ENCODE results near the gene PVALEF.
A peak's percentile ranks its signal among the peaks of the same experiment; 100 is the strongest.
"Not testable (repeated sequence)": the region's sequence is repeated elsewhere in the genome, so short reads cannot be mapped to it uniquely, and the experiment has no call there.

The PVALEF gene

GRCh38 chr17:81218459-81218858, 53.2 kb downstream of the PVALEF start:
- DNase-seq (ENCODE audit: low read depth, low spot score) = no peak

- no peak for DNase-seq (ENCODE audit: low read depth, low spot score)
These were observed 53.7 kb downstream of the PVALEF start for GRCh38 chr17:81218991-81219390.

GRCh38 chr17:81219476-81220180, 54.3 kb downstream of the PVALEF start:
- DNase-seq (ENCODE audit: low read depth, low spot score) = no peak

- peak; percentile 45 for DNase-seq (ENCODE audit: low read depth, low spot score)
These were observed 56.1 kb downstream of the PVALEF start for GRCh38 chr17:81221371-81221841.

- peak; percentile 19 for DNase-seq (ENCODE audit: low read depth, low spot score)
These were observed 56.7 kb downstream of the PVALEF start for GRCh38 chr17:81221842-81222619.

GRCh38 chr17:81222620-81222905, 57.3 kb downstream of the PVALEF start:
- no peak for DNase-seq (ENCODE audit: low read depth, low spot score)

GRCh38 chr17:81222906-81223761, 57.8 kb downstream of the PVALEF start, which contains the start of gene CEP131:
Gene CEP131 (minus strand): TSS chr17:81222965. CDS start chr17:81220056, 2,909 bp downstream.
- peak; percentile 100 for DNase-seq (ENCODE audit: low read depth, low spot score)

- DNase-seq (ENCODE audit: low read depth, low spot score) = no peak
These were observed 58.4 kb downstream of the PVALEF start for GRCh38 chr17:81223762-81224130.

GRCh38 chr17:81227630-81228029, 62.3 kb downstream of the PVALEF start:
- not testable (repeated sequence) for DNase-seq (ENCODE audit: low read depth, low spot score)

GRCh38 chr17:81228420-81228819, 63.1 kb downstream of the PVALEF start:
- no peak for DNase-seq (ENCODE audit: low read depth, low spot score)

GRCh38 chr17:81228834-81229665, 63.7 kb downstream of the PVALEF start:
- DNase-seq (ENCODE audit: low read depth, low spot score) = no peak

GRCh38 chr17:81229666-81229920, 64.3 kb downstream of the PVALEF start:
- no peak for DNase-seq (ENCODE audit: low read depth, low spot score)

- DNase-seq (ENCODE audit: low read depth, low spot score) = no peak
These were observed 64.9 kb downstream of the PVALEF start for GRCh38 chr17:81230043-81230820.

- no peak for DNase-seq (ENCODE audit: low read depth, low spot score)
These were observed 65.9 kb downstream of the PVALEF start for GRCh38 chr17:81231121-81231645.

GRCh38 chr17:81231766-81232581, 66.7 kb downstream of the PVALEF start:
- DNase-seq (ENCODE audit: low read depth, low spot score) = no peak
